Measurements from ENCODE around the gene CCDC174. TPM values are rescaled to one million over a fixed set of nuclear protein-coding genes. Genes with fewer than 3 reads are reported as not detected.

Gene CCDC174
- polyA plus RNA-seq, 2 of the 4 experiments (the other 2 are of a cell fraction), result 12.6 to 17.6 TPM

DNA sequence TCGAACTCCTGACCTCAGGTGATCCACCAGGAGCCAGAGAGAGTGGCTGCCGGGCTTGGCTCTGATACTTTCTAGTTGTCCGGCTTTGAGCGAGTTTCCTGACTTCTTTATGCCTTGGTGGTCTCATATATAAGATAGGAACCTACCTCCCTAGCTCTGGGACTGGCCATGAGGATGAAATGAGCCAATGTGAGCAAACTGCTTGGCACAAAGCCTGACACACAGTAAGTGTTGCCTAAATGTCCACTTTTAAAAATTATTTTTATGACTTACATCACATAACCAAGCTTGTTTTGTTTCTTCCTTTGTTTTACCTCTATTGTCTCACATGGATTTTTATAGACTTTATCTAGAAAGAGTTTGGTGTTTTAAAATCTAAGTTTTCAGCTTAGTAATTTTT is 42.1 kb upstream of the CCDC174 start:
- ChIA-PET CTCF (interaction anchor here (0.6 to 1.4 kb wide), 5 partner anchors 9 to 404 kb away, joined by 3 to 6 read pairs (median 3); no protein-coding TSS in a partner anchor), POLR2A (interaction anchor here (1.8 kb wide), 1 partner anchor 42 kb away, joined by 7 read pairs; the partner anchor contains the start of gene CCDC174)
- no peak overlapping the region for H3K4me3 ChIP-seq
- no peak for ATAC-seq
- no peak for TF ChIP-seq TFCP2L1 (CRISPR knock-in tag; IDR thresholded peaks at IDR 0.05)
- no peak for TF ChIP-seq CHD2 (IDR thresholded peaks at IDR 0.05; ENCODE audit: low read length, partially characterized antibody)
- TF ChIP-seq, protein P1, sequence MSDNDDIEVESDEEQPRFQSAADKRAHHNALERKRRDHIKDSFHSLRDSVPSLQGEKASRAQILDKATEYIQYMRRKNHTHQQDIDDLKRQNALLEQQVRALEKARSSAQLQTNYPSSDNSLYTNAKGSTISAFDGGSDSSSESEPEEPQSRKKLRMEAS (IDR thresholded peaks at IDR 0.05), result no peak
- TF ChIP-seq RFX5 (IDR thresholded peaks at IDR 0.05), result no peak
- TF ChIP-seq, protein P2, sequence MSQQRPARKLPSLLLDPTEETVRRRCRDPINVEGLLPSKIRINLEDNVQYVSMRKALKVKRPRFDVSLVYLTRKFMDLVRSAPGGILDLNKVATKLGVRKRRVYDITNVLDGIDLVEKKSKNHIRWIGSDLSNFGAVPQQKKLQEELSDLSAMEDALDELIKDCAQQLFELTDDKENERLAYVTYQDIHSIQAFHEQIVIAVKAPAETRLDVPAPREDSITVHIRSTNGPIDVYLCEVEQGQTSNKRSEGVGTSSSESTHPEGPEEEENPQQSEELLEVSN (IDR thresholded peaks at IDR 0.05; ENCODE audit: borderline replicate concordance, low read depth), result no peak
- no peak for TF ChIP-seq SMC3 (IDR thresholded peaks at IDR 0.05)
- TF ChIP-seq CHD4 (IDR thresholded peaks at IDR 0.05; ENCODE audit: borderline replicate concordance), result no peak
- no peak for TF ChIP-seq BHLHE40 (IDR thresholded peaks at IDR 0.05; ENCODE audit: low read depth, low read length)
- no peak for DNase-seq (ENCODE audit: low read depth in 1 of 2, low spot score in 1 of 2)
- no peak overlapping the region for H3K4me2 ChIP-seq
- H3K4me1 ChIP-seq, result peaks cover 7% of the 10 kb centered on the region; the same call in 1 of the 3 replicates
- FAIRE-seq, result no peak
- WGBS (ENCODE audit: missing lambda C conversion rate), result 49% methylated on average over 4 of the region's 4 CpGs
- H3K9me3 ChIP-seq, result no peaks in the 10 kb centered on the region
- H3K27ac ChIP-seq, result no peak overlapping the region

DNA sequence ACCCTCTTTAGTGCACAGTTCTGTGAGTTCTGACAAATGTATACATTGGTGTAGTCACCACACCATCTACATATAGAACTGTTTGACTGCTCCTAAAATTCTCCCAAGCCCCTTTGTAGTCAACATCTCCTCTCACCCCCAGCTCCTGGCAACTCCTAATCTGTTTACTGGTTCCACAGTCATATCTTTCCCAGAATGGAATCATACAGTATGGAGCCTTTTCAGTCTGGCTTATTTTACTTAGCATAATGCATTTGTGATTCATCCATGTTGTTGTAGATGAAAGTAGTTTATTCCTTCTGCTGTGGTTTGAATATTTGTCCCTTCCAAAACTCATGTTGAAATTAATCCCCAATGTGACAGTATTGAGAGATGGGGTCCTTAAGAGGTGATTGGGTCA is 41.6 kb upstream of the CCDC174 start:
- CTCF ChIA-PET, result interaction anchor here (0.6 to 1.4 kb wide), 4 partner anchors 15 to 405 kb away, joined by 3 to 6 read pairs (median 4); no protein-coding TSS in a partner anchor
- FAIRE-seq (no peak), ATAC-seq (no peak)

DNA sequence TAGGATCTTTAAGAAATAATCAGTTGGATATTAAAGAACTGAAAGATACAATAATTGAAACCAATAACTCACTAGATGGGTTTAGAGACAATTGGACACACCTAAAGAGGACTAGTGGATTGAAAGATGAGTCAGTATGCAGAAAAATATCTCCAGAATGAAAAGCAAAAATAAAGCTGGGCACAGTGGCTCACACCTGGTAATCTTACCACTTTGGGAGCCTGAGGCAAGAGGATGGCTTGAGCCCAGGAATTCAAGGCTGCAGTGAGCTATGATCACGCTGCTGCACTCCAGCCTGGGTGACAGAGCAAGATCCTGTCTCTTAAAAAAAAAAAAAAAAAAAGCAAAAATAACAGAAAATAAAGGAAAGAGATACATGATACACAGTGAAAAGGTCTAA is 37.4 kb upstream of the CCDC174 start:
- no peak overlapping the region for H3K4me3 ChIP-seq
- ATAC-seq, result no peak
- H3K9me3 ChIP-seq, result no peaks in the 10 kb centered on the region
- no peak for DNase-seq (ENCODE audit: low read depth in 1 of 2, low spot score in 1 of 2)
- FAIRE-seq, result no peak
- peaks cover 8% of the 10 kb centered on the region; the same call in 2 of the 3 replicates for H3K4me1 ChIP-seq
- no peak overlapping the region for H3K27ac ChIP-seq
- 31% methylated on average over 1 of the region's 1 CpG for WGBS (ENCODE audit: missing lambda C conversion rate)
- CTCF ChIA-PET, result interaction anchor here (1.2 kb wide), 1 partner anchor 10 kb away, joined by 3 read pairs; no protein-coding TSS in a partner anchor
- TF ChIP-seq FOSL2 (IDR thresholded peaks at IDR 0.05) (no peak), FOSL2 (CRISPR knock-in tag; IDR thresholded peaks at IDR 0.05) (no peak), KDM1A (IDR thresholded peaks at IDR 0.05; ENCODE audit: low read depth) (no peak), JUNB (IDR thresholded peaks at IDR 0.05) (no peak), NFE2L2 (conservative IDR thresholded peaks at IDR 0.05; ENCODE audit: low read length) (no peak), CBX8 (IDR thresholded peaks at IDR 0.05) (no peak), MAZ (IDR thresholded peaks at IDR 0.05; ENCODE audit: borderline replicate concordance, low read depth, low read length) (no peak), FOSB (CRISPR knock-in tag; IDR thresholded peaks at IDR 0.05) (no peak)
- TF ChIP-seq, protein P3, sequence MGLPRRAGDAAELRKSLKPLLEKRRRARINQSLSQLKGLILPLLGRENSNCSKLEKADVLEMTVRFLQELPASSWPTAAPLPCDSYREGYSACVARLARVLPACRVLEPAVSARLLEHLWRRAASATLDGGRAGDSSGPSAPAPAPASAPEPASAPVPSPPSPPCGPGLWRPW (IDR thresholded peaks at IDR 0.05), result no peak
- POLR2A ChIA-PET, result no interaction called here
- H3K4me2 ChIP-seq, result no peak overlapping the region

More for the DNA sequence above, 41.6 kb upstream of the CCDC174 start:
- H3K9me3 ChIP-seq, result no peaks in the 10 kb centered on the region
- H3K4me1 ChIP-seq, result peaks cover 7% of the 10 kb centered on the region; the same call in 1 of the 3 replicates
- POLR2A ChIA-PET, result interaction anchor here (1.8 kb wide), 1 partner anchor 41 kb away, joined by 7 read pairs; the partner anchor contains the start of gene CCDC174
- H3K4me3 ChIP-seq, result no peak overlapping the region
- no peak overlapping the region for H3K4me2 ChIP-seq
- TF ChIP-seq, protein P2 (IDR thresholded peaks at IDR 0.05; ENCODE audit: borderline replicate concordance, low read depth), result no peak
- no peak for TF ChIP-seq ZNF302 (CRISPR knock-in tag; IDR thresholded peaks at IDR 0.05)
- TF ChIP-seq, protein P4, sequence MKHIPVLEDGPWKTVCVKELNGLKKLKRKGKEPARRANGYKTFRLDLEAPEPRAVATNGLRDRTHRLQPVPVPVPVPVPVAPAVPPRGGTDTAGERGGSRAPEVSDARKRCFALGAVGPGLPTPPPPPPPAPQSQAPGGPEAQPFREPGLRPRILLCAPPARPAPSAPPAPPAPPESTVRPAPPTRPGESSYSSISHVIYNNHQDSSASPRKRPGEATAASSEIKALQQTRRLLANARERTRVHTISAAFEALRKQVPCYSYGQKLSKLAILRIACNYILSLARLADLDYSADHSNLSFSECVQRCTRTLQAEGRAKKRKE (CRISPR knock-in tag; IDR thresholded peaks at IDR 0.05; ENCODE audit: low read depth), result no peak
- no peak for TF ChIP-seq RCOR1 (IDR thresholded peaks at IDR 0.05; ENCODE audit: low read depth, low read length)
- DNase-seq (ENCODE audit: low read depth in 1 of 2, low spot score in 1 of 2), result no peak
- no peak overlapping the region for H3K27ac ChIP-seq

Data from A549 (cell line).